CD4-positive, alpha-beta T cell treated with Interleukin-15 for 4 hours (primary cell): ENCODE measurements around the gene GNG13.

Source experiments
- DNase-seq: peaks from one replicate; pipeline ENCODE4 v3.0.0-alpha.2; 2020; ENCODE audit warnings: low spot score

GNG13 gene

DNA sequence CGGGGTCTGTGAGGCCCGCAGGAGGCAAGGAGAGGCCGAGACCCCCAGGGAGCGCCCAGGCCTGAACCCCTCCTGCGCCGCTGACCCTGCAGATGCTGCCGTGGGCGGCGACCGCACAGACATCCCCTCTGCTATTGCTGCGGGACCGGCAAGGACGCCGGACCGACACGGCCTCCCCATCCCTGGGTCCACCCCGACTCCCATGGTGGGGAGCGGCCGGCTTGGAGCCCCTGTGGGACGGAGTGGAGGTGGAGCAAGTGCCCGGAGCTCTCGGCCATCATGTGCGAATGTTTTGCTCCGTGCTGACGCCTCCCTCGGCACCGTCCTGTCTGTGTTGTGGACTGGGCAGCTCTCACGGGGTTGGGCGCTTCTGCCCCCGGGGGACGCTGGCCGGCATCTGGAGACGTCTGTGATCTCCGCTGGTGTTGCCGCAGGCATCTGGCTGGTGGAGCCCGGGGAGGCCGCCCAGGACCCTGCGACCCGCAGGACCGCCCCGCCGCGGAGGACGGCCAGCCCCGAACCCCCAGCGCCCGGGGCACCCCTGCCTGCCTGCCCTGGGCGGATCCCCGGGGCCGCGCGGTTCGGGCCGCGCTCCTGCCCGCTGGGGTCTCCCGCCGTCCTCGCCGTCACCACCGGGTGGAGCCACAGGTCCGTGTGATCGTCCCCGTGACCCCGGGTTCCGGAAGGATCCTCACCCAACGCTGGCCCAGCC lies 12.8 kb upstream of the GNG13 start:
- DNase-seq: peak; percentile 30

DNA sequence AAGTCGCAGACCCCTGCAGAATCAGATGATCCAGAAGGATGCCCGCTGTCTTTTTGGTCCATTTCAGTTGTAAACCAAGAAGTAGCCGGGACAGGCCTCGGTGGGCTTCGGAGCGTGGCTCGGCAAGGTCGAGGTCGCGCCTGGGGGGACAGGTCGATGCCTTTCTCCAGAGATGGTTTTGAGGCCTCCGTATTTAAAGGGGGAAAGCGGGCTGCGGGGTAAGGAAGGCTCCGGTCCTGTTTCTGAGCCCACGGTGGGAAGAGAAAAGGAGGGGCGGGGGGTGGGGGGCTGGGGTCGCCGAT lies 7.5 kb upstream of the GNG13 start:
- DNase-seq: no peak

DNA sequence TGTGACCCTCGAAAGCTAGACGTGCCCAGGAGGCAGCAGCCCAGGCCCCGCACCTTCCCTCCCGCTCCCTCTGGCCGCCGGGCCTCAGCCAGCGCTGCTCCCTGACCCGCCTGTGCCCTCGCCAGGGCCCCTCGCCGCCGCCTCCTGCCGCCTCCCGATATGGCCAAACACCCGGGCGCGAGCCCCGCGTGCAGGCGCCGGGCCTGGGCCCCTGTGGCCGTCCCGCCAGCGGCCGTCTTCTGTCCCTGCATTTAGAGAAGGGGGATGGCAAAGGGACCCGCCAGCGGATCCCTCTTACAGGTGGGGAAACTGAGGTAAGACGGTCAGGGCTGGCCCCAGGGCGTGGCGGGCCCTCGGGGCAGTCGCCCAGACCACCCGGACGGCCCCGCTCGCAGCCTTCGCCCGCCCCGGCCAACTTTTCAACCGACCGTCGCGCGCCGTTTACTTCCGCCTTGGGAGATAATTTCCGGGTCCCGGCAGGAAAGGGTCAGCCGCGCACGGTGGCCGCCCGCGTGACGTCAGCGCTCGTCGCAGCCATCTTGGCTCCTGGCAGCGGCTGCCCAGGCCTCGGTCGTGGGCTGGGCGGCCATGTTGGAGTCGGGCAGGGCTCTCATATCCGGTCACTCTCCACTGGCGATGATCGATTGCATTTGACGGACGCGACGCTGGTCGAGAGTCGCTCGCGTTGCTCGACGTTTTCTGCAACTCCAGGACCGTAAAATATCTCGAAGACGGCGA lies 7.0 kb upstream of the GNG13 start:
- peak; percentile 80 for DNase-seq

DNA sequence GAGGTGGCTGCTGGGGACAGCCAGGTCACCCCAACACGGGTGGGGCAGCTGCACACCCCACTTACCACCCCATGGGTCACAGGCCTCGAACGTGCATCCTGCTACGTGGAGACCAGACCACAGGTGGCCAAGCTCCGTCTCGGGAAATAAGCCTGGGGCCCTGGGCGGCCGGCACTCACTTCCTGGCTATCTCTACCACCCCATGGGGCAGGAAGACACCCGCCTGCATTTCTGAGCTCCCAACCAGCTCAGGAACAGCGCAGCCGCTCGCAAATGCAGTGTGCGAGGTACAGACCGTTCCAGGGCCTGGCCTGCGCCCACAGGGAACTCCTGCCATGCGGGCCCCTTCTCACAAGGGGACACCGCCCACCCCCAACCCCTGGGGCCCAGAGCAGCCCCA lies 4.9 kb upstream of the GNG13 start:
- no peak for DNase-seq

DNA sequence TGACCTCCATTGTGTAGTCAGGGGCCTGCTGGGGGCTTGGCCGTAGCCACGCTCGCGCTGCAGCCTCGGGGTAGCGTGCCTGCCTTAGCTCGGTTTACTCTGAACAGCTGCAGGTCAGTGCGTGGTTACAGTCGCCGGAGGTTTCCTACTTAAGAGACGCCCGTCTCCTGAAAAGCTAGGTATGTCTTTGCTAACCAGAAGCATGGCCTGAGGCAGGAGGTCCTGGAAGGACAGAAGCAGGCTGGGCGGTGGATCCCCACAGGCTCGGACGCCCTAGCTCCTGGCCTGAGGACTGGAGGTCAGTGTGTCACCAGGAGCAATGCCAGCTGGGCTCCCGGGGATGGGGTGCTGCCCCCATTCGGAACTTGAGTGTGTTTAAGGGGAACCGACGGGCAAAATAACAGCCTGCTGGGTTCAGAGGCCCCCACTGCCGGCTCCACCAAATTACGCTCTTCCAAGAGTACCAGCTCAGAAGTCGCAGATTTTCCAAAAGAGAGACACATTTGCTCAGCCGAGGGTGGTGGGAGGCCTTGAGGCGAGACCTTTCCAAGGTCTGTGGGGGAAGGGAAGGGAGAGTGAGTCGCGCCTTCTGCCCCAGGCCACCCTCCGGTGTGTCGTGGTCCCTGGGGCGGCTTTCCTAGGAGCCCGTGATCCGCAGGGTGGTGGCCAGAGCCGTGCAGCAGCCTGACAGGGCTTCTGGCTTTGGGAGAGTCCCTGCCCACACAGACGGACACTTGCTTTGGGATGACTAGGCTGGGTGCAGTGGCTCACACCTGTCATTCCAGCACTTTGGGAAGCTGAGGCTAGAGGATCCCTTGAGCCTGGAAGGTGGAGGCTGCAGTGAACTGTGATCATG lies 3.9 kb upstream of the GNG13 start:
- no peak for DNase-seq

DNA sequence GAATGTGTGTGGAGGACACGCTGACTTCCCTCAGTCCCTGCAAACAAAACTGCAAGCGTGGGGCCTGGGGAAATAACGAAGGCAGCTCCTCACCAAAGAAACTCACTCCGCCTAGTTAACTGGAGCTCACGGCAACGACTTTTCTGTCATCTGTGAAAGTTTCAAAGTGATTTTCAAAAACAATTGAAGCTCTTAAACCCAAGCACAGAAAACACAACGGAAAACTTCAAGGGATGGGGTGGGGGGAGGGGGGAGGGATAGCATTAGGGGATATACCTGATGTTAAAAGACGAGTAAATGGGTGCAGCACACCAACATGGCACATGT lies 3.2 kb upstream of the GNG13 start:
- no peak for DNase-seq

DNA sequence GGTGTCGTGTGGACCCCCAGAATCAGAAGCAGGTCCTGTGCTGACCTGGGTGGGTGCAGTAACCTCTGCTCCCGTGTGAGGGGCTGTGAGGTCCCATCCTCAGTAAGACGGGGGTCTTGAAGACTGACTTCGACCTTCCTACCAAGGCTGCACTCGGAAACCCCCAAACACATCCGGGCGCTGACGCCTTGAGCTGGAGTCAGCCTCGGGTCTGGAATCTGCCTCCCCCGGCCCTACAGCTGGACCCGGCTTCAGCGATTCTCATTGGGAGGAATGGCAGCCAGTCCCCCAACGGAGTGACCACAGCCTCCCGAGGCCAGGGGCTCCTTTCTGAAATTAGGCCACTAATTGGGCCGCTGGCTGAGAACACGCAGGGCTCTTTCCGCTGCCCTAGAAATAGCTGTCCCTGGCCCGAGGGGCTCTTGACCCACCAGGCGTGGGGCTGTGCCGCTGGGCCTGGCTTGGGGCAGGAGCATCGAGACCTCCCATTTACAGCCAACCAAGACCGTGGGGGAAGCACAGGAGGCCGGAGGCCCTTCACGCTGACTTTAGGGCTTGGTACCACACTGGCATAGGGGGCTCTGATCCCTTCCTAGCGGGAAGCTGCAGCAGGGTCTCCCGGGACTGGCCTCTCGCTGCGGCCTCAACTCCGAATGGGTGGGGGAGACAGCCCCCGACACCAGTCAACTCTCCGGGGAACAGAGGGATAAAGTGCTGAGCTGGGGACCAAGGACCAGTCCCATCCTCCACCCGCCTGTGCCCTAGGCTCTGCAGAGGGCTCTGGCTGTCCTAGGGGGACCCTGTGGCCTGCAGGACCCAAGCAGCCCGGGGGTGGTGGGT lies 2.6 kb upstream of the GNG13 start:
- no peak for DNase-seq

DNA sequence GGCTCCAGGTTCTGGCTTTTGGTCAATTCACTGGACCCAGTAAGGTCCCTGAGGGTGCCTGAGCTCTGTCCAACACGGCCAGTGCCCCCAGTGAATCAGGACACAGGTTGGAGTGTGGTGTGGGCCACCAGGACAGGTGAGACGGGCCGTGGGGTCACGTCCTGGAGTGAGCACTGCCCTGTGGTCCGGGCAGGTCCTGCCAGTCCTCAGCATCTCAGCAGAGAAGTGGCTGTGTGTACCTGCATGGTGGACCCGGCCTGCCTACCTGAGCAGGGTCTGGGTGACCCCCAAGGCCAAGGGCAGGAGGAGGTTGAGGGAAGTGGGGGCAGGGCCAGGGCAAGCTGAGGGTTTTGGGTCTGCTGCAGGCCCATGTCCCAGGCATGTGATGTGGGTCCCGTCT lies 1.9 kb upstream of the GNG13 start:
- DNase-seq: no peak

DNA sequence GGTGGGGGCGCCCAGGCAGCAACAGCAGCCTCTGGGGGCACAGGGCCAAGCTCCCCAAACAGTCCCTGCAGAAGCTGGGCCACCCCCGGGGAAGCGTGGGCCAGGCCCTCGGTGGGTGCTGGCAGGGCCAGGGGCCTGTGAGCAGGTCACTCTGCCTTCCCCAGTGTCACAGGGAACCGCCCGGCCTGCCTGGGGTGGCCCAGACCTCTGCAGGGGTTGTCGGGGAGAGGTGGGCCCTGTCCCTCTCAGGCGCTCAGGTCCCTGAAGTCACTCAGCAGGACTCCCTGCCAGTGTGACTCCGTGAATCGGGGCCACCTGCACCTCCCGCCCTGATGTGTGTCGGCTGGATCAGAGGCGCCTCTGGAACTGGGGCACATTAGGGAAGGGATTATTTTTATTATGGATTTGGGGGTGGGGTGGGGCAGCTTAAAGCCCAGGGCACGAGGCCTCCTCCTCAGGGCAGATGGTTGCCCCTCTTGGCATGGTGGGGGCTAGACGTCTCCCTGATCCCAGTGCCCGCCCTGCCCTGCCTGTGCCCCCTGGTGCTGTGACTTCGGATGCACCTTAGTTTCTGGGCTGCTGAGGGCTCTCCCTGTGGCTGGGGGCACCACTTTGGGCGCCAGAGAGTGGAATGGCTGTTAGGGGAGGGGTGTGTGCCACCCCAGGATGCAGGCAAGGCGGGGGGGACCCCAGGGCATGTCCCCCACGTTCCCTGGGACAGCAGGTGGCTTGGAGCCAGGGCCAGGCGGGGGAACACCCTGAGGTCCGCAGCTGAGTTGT lies 1.2 kb upstream of the GNG13 start:
- DNase-seq: no peak

DNA sequence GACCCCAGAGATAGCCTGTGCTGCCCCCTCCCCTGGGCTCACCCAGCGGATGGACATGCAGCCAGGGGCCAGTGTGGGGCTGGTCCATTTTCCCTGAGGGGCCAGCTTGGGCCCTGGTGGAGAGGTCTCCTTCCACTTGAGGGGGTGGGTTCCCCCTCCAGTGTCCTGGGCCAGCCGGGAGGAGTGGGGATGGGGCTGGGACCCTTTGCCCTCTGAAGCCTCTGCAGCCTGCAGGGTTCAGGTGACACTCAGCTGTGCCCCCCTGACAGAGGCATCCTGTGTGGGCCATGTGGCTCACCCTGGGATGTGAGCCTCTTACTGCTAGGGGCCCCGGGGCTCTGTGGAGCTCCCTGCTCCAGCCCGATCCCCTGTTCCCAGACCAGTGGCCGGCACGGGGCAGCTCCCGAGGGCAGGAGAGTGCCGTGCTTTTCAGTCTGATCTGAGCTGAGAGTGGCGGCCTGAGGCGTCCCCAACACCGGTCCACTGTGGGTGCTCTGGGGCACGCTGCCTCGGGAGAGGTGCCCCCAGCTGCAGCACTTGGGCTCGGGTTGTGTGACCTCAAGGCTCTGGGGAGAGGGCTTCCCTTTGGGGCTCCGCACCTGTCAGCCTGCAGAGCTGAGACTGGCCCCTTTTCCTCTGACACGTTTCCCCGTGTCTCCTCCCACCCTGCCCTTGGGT lies 439 bp upstream of the GNG13 start:
- DNase-seq: no peak

DNA sequence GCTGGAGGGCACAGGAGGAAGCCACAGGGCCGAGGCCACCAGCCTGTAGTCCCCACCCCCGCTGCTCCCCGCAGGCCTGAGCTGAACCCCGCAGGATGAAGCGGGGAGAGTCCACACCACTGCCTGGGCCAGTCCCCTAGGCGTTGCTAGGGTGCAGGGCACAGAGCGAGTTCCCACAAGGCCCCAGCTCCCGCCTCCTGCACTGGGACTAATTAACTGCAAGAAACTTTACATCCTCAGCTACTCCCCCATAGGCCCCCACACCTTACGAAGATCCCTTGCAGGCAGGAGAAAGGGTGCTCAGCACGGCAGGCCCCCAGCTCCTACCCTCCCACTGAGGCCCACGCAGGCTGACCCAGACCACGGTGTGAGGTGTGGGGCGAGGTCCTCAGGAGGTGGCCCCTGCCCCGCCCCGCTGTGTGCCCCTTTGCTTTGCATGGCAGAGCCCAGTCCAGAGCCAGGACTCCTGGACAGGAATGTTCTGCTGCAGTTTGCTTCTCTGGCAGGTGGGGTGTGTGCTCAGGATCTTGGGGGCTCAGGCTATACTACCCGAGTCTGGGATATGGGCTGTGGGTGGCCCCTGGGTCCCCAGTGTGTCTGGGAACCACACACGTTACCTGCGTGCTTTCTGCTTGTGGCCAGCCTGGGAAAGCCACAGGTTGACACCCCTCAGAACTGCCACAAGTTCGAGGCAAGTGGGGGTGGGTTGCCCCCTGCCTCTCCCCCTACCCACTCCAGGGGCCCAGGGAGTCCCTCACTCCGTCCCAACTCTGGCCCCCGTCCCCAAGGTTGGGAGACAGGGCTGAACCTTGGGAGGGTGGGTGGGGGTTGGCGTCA lies 1.2 kb downstream of the GNG13 start:
- DNase-seq: no peak

DNA sequence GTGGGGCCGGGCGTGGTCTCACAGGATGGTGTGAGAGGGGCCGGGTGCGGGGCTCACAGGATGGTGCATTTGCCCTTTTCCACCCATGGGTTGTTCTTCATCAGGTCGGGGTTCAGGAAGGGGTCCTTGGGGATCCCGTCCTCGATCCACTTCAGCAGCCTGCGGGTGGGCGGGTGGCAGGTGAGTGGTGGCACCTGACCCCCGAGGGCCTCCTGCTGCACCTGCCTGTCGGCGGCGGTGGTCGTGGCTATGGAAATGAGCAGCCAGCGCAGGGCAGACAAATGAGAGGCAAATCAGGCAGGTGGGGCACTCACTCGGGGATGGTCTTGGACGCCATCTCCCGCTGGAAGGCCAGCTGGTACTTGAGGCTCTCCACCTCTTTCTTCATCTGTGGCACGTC lies 1.9 kb downstream of the GNG13 start:
- DNase-seq: no peak

DNA sequence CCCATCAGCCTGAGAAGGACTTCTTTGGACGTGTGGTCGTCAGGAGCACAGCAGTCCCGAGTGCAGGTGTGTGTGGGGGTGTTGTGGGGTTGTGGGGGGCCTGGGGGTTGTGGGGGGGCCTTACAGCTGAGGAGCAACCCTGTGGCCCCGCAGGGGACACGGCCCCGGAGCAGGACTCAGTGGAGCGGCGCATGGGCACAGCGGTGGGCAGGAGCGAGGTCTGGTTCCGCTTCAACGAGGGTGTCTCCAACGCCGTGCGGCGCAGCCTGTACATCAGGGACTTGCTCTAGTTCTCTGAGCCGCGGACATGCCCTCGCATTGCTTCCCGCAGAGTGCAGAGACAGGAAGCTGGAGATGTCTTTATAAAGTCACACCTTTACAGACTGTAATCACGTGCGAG lies 2.8 kb downstream of the GNG13 start:
- DNase-seq: no peak

DNA sequence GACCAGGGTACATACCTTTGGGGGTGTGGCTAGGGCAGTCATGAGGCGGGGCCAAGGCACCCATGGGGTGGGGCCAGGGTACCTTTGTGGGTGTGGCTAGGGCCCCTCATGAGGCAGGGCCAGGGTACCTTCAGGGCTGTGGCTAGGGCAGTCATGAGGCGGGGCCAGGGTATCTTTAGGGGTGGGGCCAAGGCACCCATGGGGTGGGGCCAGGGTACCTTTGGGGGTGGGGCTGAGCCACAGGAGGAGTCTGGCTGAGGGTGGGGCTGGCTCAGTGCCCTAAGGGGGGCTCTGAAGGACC lies 3.5 kb downstream of the GNG13 start:
- no peak for DNase-seq

DNA sequence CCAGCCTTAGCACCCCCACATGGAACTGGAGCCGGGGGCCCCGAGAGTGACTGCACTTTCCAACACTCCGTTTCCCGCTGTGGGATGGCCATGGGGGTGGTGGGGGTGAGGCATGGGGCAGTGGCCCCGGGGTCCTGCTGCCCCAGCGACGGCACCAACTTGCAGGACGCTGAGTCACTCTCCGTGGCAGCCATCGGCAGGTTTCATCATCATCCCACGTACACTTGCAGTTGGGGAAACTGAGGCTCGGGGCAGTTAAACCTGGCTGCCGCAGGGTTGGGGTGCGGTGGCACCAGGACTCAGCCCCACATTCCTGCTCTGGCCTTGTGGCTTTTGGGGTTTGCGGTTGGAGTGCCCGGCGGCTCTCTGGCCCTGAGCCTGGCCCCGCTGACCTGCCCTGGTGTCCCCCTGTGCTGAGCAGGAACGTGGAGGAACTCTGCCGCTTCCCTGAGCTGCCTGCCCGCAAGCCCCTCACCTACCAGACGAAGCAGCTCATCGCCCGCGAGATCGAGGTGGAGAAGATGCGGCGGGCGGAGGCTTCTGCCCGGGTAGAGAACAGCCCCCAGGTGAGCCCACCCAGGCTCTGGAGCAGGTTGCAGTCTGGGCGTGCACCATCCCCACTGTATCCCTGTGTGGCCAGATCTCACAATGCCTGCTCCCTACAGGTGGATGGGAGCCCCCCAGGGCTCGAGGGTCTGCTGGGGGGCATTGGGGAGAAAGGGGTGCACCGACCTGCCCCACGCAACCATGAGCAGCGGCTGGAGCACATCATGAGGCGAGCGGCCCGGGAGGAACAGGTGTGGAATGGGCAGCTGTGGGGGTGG lies 4.0 kb downstream of the GNG13 start:
- no peak for DNase-seq

DNA sequence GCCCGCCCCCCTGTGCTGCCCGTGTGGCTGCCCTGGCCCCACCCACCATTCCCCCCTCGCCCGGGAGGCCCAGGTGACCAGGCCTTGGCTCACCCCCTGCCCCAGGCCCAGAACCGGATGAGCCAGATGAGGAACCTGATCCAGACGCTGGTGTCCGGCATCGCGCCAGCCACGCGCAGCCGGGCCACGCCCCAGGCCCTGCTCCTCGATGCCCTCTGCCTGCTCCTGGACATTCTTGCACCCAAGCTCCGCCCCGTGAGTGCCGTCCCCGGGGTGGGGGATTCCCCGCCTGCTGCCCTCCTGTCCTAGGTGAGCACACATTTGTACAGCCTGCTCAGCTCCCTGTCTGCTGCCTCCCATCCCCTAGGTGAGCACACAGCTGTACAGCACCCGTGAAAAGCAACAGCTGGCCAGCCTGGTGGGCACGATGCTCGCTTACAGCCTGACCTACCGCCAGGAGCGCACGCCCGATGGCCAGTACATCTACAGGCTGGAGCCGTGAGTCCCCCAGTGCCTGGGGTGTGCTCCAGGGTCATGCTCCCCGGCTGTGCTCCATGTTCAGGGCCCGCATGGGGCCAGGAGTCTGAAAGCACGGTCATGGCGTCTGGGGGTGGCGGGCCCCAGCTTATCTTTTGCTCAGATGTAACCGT lies 4.8 kb downstream of the GNG13 start:
- no peak for DNase-seq

DNA sequence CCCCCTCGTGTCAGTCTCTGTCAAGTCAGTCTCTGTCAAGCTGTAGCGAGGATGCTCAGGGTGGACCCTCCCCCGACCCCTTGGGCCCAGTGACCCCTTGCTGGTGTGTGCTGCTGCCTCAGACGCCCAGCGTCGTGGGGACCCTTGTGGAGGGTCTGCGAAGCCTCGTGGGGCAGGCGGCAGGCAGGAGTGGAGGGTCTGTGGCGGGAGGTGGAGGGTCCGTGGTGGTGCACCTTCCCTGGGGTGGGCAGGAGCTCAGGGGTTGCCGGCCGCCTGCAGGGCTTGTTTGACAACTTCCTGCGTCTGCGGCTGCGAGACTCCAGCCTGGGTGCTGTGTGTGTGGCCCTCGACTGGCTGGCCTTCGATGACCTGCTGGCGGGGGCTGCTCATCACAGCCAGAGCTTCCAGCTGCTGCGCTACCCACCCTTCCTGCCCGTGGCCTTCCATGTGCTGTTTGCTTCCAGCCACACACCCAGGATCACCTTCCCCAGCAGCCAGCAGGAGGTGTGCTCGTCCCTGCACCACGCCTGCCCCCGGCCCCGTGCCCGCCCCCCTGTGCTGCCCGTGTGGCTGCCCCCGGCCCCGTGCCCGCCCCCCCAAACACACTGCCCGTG lies 5.6 kb downstream of the GNG13 start:
- DNase-seq: no peak

DNA sequence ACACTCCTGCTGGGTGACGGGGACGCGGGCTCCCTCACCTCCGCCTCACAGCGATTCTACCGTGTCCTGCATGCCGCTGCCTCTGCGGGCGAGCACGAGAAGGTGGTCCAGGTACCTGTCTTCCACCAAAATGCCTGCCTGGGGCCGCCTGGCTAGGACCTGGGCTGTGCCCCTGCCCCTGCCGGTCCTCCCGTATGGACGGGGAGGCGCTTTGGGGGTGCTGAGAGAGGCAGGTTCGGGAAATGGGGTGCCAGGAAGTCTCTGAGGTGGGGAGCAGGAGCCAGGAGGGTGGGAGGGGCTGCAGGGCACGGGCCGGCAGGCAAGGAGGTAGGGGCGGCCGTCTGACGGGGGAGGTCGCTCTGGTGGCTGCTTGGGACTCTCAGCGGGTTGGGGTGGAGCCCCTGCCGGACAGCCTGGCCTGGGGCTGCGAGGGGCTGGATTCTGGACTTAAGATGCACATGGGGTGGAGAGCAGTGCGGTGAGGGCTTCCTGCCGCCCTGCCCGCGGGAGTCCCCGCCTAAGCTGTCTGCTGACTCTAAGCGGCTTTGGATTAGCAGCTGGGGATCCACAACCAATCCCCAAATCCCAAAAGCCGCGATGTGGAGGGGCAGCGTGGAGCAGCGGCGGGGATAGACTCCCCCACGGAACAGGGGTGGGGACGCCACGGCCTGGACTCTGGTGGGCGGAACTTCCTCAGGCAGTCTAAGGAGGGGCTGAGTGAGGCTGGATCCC lies 6.3 kb downstream of the GNG13 start:
- DNase-seq: no peak
